OCI-LY7 (cell line): ENCODE results near the gene KIF6.

Source experiments
- EZH2phosphoT487 ChIP-seq: fragments of 200-600 bp; sonication (generic); IDR thresholded peaks from 2 replicates; pipeline ENCODE4 v1.6.1; 2018; ENCODE audit warnings: low read depth, borderline replicate concordance, mild to moderate bottlenecking, mixed run types, antibody characterized with exemption, low read length, moderate library complexity, mixed read lengths
- TF ChIP-seq, protein P1 (sequence below): fragments of 200-600 bp; sonication (generic); conservative IDR thresholded peaks from 2 replicates; pipeline ENCODE4 v1.5.1; 2014; ENCODE audit warnings: mild to moderate bottlenecking, antibody characterized with exemption, low read length, moderate library complexity, mixed read lengths

DNA sequence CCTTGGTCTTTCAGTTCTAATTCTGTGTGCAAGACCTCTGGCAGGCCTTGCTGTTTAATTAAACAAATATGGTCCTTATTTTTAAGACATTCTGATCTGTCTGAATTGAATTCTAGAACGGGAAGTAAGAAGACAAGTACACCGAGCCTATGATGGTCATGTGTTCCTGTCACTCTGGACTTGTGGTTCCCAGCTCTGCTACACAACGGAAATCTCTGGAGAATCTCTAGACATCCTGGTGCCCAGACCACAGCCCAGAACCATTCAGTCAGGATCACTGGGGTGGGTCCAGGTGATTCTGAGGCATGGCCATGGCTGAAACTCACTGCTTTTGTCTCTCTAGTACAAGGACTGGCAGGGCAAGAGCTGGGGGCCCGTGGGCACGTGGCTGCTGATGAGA lies 386.8 kb downstream of the KIF6 start:
- TF ChIP-seq, protein P1, sequence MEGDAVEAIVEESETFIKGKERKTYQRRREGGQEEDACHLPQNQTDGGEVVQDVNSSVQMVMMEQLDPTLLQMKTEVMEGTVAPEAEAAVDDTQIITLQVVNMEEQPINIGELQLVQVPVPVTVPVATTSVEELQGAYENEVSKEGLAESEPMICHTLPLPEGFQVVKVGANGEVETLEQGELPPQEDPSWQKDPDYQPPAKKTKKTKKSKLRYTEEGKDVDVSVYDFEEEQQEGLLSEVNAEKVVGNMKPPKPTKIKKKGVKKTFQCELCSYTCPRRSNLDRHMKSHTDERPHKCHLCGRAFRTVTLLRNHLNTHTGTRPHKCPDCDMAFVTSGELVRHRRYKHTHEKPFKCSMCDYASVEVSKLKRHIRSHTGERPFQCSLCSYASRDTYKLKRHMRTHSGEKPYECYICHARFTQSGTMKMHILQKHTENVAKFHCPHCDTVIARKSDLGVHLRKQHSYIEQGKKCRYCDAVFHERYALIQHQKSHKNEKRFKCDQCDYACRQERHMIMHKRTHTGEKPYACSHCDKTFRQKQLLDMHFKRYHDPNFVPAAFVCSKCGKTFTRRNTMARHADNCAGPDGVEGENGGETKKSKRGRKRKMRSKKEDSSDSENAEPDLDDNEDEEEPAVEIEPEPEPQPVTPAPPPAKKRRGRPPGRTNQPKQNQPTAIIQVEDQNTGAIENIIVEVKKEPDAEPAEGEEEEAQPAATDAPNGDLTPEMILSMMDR = no peak
- no peak for TF ChIP-seq EZH2phosphoT487
